Activated T-cell treated with anti-CD3 and anti-CD28 coated beads, Interleukin-2, amount 50 U/mL, for 4 hours (primary cell): ENCODE measurements around the gene TGFB1I1. TPM values are rescaled to one million over a fixed set of nuclear protein-coding genes. Genes with fewer than 3 reads are reported as not detected.
"Not testable (repeated sequence)": the region's sequence is repeated elsewhere in the genome, so short reads cannot be mapped to it uniquely, and the experiment has no call there.

Experiments
- ATAC-seq, 2 donors: fragments of 200-7000 bp; cut with Tn5 transposase; one replicate each; pipeline ENCODE4 v1.10.0; 2021
- DNase-seq: peaks from one replicate; pipeline ENCODE4 v3.0.0-alpha.2; 2020
- H3K27me3 Mint-ChIP-seq: one replicate; pipeline ENCODE4 v1.8.0; 2021; ENCODE audit warnings: low read depth, mixed read lengths
- H3K36me3 Mint-ChIP-seq: one replicate; pipeline ENCODE4 v1.8.0; 2022; ENCODE audit warnings: mixed read lengths; ENCODE audit not compliant: insufficient read depth
- H3K4me1 Mint-ChIP-seq: one replicate; pipeline ENCODE4 v1.8.0; 2021; ENCODE audit warnings: low read depth, mixed read lengths
- H3K4me3 Mint-ChIP-seq: one replicate; pipeline ENCODE4 v1.8.0; 2021; ENCODE audit warnings: mild to moderate bottlenecking, moderate library complexity, mixed read lengths
- H3K9me3 Mint-ChIP-seq: one replicate; pipeline ENCODE4 v1.8.0; 2021; ENCODE audit warnings: mixed read lengths
- total RNA-seq, 3 donors: library from RNA; stranded (reverse); gene quantifications; one replicate each; pipeline ENCODE4 v1.2.1, GENCODE V29; 2021

TGFB1I1 gene
- total RNA-seq, 3 donors from 2014 or later: 0.30 to 0.34 TPM; not detected in 1

DNA sequence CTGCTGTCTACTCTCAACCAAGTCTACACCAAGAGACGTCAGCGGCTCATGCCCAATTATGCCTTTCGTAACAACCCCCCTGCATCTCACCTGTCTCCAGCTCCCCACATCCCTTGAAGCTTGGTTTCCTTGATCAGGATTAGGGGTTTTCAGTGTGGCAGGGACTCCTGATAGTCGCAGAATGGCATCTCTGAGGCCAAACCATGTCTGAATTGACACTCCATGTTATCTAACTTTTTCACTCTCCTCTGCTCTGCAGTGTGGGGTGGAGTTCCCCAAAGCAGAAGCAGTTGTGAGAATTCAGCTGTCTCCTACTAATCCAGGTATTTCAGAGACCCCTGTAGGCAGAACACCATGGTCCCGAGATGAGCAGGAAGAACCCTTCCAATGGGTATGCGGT is 50.1 kb downstream of the TGFB1I1 start:
- DNase-seq (no peak), ATAC-seq (no peak)
- no peaks in the 10 kb centered on the region for H3K4me1 Mint-ChIP-seq
- H3K36me3 Mint-ChIP-seq: no peaks in the 10 kb centered on the region
- no peak overlapping the region for H3K4me3 Mint-ChIP-seq
- peaks cover 6% of the 10 kb centered on the region for H3K9me3 Mint-ChIP-seq
- H3K27me3 Mint-ChIP-seq: peaks cover 2% of the 10 kb centered on the region

DNA sequence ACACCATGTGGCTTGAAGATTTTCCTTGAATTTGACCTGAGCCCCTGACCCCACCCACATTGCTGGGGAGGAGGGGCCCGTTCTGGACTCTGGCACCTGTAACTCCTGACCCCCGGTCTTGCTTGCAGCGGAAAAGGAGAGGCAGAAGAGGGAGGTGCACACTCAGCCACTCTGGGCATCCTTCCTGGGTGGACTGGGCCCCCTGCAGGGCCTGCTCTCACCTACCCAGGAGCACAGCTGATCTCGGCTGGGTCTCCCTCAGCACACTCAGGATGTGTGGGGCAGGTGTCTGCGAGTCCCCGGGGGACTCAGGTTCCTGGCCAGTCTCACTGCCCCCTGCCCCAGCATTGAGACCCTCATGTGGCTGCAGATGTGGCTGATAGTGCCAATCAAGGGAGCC is 51.8 kb downstream of the TGFB1I1 start:
- H3K4me3 Mint-ChIP-seq, H3K4me1 Mint-ChIP-seq, H3K9me3 Mint-ChIP-seq, H3K36me3 Mint-ChIP-seq, ATAC-seq, DNase-seq: not testable (repeated sequence)
- H3K27me3 Mint-ChIP-seq: peaks cover 13% of the 10 kb centered on the region

DNA sequence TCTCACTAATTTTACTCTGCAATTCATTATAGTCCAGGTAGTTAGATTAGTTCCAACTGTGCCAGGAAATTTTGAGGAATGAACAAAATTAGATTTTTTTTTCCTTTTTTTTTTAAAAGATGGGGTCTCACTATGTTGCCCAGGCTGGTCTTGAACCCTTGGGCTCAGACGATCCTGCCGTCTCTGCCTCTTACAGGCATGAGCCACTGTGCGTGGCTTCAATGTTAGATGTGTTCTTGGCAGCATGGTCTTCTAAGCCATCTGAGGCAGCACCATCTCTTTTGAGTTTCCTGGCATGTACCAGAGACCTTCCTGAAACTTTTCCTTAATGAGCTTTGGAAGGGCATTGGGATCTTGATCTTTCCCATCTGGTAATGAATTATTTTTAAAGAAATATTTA is 53.2 kb downstream of the TGFB1I1 start:
- DNase-seq (no peak), ATAC-seq (no peak)
- Mint-ChIP-seq H3K27me3 (peaks cover 19% of the 10 kb centered on the region), H3K4me3 (no peak overlapping the region), H3K36me3 (no peaks in the 10 kb centered on the region), H3K4me1 (peaks cover 16% of the 10 kb centered on the region), H3K9me3 (no peaks in the 10 kb centered on the region)

Other genes with a start within 250 kb of the TGFB1I1 start
- 1 to 10 TPM in 1 of 3 donors, under 1 TPM in 2; 0.90 to 1.8 (median 0.99) TPM for gene ITGAM, start 212.2 kb upstream of the TGFB1I1 start, total RNA-seq
- 1 to 10 TPM in 2 of 3 donors, under 1 TPM in 1; 0.89 to 2.3 (median 2.2) TPM for gene ITGAX, start 117.0 kb upstream of the TGFB1I1 start, total RNA-seq
- under 1 TPM in 1 of 3 donors, not detected in 2; 0.16 TPM for gene ITGAD, start 78.8 kb upstream of the TGFB1I1 start, total RNA-seq
- not detected for gene COX6A2, start 43.8 kb upstream of the TGFB1I1 start, total RNA-seq
- under 1 TPM in 2 of 3 donors, not detected in 1; 0.16 to 0.27 TPM for gene ZNF843, start 29.4 kb upstream of the TGFB1I1 start, total RNA-seq
- gene ARMC5, start 12.7 kb upstream of the TGFB1I1 start, total RNA-seq: 10 to 100 TPM; 18.4 to 18.9 (median 18.7) TPM
- gene SLC5A2, start 11.0 kb downstream of the TGFB1I1 start, total RNA-seq: not detected
- gene RUSF1, start 36.2 kb downstream of the TGFB1I1 start, total RNA-seq: 10 to 100 TPM; 43.9 to 49.1 (median 45.9) TPM
- gene AHSP, start 55.7 kb downstream of the TGFB1I1 start, total RNA-seq: not detected